Activated CD4-positive, alpha-beta T cell treated with anti-CD3 and anti-CD28 coated beads, Interleukin-2, amount 50 U/mL, for 1 hour (primary cell): ENCODE data around the gene ACP2.

Experiments used
- DNase-seq: peaks from one replicate; pipeline ENCODE4 v3.0.0-alpha.2; 2020

The ACP2 gene

DNA sequence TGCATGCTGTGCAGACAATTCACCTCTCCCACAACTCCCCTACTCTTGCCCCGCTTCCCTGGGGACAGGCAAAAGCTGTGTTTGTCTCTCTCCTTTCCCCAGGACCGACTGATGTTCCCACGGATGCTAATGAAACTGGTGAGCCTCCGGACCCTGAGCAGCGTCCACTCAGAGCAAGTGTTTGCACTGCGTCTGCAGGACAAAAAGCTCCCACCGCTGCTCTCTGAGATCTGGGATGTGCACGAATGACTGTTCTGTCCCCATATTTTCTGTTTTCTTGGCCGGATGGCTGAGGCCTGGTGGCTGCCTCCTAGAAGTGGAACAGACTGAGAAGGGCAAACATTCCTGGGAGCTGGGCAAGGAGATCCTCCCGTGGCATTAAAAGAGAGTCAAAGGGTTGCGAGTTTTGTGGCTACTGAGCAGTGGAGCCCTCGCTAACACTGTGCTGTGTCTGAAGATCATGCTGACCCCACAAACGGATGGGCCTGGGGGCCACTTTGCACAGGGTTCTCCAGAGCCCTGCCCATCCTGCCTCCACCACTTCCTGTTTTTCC, 19.9 kb upstream of the ACP2 start:
- DNase-seq, result no peak

DNA sequence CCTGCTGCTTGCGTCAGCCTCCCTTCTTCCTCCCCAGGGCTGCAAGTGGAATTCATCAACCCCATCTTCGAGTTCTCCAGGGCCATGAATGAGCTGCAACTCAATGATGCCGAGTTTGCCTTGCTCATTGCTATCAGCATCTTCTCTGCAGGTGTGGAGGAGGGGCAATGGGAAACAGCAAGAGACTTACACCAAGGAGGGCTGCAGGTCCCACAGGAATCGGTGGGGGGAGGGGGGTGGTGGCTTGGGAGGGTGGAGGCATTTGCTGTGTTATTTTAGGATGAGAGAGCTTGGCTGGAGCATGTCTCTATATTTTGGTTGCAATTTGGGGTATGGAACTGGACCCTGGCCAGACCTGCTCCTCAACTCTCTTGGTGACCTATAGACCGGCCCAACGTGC, 19.3 kb upstream of the ACP2 start:
- no peak for DNase-seq

DNA sequence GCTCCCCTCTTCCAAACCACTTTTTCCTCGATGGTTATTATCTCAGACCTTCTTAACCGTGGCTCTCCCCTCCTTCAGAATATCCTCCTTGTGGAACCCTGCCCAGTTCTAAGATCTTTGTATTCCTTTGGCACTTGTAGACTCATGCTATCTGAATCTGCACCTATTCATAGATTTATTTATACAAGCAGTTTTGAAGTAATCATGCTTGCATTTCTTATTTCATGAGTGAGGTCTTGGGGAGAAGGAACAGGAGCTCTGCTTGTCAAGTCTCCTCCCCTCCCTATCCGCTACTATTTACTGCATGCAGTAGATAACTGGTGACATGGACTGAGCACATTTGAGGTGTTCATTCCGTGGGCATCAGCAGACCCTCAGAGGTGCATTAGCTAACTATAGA, 15.9 kb upstream of the ACP2 start:
- no peak for DNase-seq

DNA sequence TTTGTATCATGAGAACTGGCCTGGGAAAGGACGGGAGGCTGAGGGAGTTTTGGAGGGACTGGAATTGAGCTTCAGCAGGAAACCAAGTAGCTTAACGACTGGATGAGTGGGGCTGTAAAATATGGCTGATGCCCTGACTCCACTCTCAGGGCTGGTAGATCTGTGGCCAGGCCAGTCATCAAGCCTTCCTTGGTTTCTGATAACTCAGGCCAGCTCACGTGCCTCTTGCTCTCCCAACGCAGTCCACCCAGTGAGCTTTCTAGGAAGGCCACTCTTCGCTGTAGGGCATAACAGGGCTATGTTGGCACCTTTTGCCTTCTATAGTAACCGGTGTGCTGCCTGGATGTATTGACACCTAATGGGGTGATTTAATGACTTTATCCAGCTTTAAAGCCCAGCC, 15.5 kb upstream of the ACP2 start:
- no peak for DNase-seq

DNA sequence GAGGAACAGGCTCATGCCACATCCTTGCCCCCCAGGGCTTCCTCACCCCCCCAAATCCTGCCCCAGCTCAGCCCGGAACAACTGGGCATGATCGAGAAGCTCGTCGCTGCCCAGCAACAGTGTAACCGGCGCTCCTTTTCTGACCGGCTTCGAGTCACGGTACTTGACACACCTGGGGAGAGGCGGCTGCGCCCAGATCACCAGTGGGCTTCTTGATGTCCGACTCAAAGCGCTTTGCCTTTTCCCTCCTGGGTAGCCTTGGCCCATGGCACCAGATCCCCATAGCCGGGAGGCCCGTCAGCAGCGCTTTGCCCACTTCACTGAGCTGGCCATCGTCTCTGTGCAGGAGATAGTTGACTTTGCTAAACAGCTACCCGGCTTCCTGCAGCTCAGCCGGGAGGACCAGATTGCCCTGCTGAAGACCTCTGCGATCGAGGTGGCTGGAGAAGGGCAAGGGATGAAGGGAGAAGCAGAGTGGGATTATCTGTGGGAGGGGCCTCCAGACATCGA, 12.7 kb upstream of the ACP2 start:
- no peak for DNase-seq

DNA sequence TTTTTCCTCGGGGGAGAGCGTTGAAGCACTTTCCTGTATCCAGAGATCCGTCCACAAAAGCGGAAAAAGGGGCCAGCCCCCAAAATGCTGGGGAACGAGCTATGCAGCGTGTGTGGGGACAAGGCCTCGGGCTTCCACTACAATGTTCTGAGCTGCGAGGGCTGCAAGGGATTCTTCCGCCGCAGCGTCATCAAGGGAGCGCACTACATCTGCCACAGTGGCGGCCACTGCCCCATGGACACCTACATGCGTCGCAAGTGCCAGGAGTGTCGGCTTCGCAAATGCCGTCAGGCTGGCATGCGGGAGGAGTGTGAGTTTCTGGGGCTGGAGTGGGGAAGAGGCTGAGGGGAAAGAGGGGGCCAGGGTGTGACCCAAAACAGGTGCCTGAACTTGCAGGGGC, 11.8 kb upstream of the ACP2 start:
- DNase-seq, result no peak

DNA sequence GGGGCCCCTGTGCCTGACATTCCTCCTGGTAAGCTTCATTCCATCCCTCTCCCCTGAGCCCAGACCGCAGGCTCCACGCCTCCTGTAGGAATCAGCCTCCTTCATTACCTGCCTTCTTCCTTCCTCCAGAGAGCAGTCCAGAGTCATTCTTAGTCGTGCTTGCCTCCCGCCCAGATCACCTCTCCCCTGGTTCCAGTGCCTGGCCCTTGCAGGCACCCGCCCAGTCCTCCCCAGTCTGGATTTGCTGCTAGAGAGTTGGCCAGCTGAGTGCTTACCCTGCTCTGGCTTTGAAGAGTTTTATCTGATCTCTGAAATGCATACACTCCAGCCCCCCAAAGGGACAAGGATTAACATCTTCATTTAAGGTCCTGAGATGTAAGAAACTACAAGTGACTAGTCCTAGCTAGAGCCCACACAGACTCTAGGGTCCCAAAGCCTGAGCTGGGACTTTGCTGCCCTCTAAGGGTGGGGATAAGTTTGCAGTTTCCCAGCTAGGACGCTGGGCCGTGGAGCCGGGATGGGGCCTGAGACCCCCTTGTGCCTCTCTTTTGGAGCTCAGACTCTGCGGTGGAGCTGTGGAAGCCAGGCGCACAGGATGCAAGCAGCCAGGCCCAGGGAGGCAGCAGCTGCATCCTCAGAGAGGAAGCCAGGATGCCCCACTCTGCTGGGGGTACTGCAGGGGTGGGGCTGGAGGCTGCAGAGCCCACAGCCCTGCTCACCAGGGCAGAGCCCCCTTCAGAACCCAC, 10.8 kb upstream of the ACP2 start:
- DNase-seq, result peak; percentile 31

DNA sequence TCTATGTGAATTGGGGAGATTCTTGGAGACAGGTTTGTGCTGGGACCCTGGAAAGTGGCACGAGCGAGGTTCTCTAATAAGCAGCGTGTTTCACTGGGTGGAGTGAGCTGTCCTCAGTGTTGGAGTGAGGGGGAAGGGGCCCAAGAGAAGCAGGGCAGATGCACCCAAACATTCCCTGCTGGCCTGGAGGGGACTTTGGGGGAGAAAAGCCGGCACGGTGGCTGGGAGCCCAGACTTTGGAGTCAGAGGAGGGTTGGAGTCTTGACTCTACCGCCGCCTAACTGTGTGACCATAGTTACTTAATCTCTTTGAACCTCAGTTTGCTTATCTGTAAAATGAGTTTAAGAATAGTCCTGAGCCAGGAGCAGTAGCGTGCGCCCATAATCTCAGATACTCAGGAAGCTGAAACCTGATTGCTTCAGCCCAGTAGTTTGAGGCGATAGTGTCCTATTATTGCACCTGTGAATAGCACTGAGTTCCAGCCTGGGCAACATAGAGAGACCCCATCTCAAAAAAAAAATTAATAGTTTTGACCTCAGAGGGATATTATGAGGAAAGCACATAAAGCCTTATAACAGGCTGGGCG, 9.8 kb upstream of the ACP2 start:
- no peak for DNase-seq

DNA sequence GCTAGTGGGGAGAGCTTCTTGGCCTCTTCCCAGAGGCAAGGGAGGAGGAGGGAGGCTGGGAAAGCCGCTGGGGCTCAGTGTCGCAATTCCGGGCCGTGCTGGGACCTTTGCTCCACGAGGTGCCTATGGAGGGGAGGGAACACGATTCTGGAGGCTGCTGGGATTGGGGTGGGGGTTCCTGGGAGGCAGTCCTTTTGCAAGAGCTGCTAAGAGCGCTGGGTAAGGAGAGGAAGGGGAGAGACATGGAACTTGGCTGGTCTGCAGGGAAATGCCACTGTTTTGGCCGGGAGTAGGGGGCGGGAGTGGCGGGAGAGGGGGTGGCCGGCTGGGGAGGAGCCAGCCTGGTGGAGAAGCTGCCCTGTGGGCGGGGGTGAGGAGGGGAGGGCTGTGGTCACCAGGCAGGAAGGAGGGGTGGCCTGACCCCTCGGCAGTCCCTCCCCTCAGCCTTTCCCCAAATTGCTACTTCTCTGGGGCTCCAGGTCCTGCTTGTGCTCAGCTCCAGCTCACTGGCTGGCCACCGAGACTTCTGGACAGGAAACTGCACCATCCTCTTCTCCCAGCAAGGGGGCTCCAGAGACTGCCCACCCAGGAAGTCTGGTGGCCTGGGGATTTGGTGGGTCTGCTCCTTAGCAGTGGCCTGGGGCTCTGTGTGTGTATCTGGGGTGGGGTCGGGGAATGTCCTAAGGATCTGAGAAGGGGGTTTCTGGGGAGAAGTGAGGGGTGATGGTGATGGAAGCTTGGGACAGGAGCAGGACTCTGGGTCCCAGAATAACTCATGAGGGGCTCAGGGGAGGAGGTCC, 9.1 kb upstream of the ACP2 start, which contains the start of gene NR1H3:
NR1H3 (plus strand) TSS at position 480 of the 800 bp plus-strand sequence. CDS start 1,221 bp downstream, outside the sequence.
- DNase-seq, result no peak

DNA sequence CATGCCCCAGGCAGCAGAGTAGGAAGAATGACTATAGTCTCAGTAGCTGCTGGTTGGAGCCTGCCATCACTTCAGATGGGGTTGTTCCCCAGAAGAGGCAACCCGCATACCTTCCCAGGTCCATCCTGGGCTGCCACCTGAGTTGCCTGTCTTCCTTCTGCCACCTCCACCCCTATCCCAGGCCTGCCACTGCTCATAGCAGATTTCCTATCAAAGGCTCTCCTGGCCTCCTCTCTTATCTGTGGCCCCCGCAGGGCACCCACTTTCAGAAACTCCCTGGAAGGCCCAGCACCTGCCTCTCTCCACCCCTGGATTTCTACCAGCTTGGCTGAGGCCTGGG, 8.5 kb upstream of the ACP2 start:
- DNase-seq, result no peak

DNA sequence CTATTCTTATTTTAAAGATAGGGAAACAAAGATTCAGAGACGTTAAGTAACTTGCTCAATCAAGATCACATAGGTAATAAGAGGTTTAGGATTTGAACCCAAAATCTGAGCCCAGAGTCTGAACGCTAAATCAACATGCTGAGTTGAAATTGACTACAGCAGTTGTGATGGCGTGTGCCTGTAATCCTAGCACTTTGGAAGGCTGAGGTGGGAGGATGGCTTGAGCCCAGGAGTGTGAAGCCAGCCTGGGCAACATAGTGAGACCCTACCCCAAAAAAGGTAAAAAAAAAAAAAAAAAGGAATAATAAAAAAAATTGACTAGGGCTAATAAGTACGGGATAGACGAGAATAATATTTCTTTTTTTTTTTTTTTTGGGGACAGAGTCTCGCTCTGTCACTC, 7.8 kb upstream of the ACP2 start:
- no peak for DNase-seq

DNA sequence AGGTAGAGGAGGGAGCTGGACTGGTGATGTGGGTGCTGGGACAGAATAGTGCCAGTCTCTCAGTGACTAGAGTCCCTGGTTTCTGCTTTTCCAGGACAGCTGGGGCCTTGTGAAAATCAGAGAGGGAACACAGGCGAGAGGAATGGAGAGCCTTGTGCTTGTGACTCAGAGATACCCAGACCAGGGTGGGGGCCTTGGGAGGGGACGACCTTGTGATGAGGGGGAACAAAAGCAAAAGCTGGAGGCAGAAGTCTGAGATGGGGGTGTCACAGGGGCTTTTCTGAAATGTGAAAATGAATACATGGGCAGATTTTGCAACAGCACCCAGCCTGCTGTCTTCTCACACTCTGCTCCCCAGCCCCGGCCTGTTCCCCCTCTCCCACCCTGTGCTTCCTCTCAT, 5.8 kb upstream of the ACP2 start:
- DNase-seq, result no peak

DNA sequence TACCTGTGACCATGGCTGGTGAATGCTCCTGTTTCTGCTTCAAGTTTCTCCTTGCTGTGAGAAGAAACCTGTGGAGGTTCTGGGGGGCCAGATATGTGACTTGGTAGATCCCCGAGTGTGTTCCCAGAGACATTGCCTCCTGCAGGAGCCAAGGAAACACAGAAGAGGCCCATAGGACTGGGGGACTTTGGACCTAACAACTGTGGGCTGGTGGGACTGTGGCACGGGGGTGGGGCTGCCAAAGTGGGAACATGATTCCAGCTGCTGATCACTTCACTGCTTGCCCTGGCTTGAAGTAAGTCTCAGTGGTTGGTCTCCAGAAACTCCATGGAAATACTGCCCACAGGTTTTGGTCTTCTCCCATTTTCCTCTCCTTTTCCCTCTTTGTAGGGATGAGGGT, 5.0 kb upstream of the ACP2 start:
- no peak for DNase-seq

DNA sequence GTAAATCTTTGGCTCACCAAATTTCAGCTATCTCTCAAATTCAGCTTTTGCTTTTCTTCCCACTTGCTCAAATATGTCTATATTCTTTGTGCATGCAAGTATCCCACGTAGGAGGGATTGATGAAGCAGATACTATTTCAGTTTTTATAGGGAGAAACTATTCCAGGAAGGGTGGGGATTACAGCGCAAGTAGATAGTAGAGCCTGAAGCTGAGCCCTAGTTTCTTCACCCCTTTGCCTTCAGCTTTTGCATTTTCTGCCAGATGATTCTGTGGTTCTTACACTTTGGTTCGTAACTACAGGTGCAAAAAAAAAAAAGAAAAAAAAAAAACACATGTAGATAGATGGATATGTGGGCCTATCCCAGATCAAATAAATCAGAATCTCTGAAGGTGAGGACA, 3.1 kb upstream of the ACP2 start:
- DNase-seq, result no peak

DNA sequence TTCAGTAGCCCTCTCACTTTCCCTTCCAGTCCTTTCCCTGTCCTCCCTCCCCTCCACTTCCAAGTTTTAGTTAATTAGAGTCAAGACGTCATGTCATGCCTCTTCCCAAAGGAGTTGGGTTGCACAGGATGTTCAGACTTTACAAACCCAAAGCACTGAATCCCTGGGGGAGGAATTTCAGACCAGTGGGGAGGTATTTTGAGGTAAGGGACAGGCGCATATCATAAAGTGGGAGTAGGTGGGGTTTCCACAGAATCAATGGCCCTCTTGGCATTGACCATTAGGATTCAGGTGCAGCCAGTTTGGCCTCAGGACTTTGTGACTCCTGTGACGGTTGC, 733 bp upstream of the ACP2 start:
- no peak for DNase-seq

DNA sequence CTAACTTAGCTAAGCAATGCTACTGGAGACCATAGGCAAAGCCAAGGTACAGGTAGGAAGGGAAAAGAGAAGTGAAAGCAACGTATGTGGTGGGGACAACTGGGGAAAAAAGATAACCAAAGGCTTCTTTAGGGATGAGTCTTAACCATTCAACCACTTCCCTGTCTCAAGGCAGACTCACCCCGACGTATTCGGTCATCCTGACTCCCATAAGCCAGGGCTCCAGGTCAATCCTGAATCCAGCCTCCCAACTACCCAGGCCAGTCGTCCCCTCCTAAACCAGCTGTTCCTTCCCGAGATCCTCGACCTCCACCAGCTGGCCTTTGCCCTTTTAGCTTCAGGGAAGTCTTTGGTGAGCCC, 330 bp downstream of the ACP2 start:
- no peak for DNase-seq

DNA sequence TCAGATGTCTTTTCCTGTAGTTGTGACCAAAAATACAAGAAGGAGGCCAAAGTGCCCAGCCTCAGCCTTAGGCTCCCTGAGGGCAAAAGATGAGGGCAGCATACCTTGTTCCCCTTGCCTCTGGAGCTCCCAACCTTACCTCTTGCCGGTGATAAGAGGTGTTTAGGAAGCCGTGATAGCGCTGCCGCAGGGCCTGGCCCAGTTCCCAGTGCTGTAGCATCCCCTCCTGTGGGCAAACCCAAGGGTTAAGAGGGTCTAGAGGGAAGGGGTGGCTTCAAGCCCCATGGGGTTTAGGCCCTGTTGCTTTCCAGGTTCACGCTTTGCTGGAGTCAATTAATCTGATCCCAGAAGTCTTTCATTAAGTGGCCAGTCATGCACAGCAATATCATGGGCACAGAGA, 1.1 kb downstream of the ACP2 start:
- no peak for DNase-seq

DNA sequence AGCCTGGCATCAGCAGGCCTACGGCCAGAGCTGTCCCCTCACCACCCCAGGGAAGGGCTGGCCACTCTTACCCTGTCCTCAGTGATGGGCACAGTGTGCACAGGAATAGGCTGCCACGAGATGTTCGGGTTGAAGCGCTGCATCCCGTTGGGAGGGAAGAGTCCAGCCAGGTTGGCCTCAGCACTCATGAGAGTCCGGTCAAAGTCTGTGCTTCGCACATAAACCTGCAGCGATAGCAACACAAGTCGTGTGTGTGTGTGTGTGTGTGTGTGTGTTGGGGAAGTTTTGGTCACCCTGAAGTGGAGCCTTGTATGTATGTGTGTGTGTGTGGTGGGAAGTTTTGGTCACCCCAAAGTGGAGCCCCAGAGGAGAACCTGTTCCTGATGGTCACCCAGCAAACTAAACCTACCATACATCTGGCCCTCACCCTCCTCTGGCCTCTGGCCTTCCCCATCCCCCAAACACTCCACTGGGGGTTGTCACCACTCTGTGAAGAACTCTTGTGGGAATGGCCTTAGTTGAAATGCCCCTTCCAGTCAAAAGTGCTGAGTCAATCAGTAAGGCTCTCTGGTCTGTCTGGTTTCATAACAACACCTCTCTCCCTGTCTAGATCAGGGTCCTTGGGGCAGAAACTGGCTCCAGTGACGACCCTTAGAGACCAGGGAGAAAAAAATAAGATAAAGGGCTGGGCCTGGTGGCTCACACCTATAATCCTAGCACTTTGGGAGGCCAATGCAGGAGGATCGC, 2.8 kb downstream of the ACP2 start:
- no peak for DNase-seq

DNA sequence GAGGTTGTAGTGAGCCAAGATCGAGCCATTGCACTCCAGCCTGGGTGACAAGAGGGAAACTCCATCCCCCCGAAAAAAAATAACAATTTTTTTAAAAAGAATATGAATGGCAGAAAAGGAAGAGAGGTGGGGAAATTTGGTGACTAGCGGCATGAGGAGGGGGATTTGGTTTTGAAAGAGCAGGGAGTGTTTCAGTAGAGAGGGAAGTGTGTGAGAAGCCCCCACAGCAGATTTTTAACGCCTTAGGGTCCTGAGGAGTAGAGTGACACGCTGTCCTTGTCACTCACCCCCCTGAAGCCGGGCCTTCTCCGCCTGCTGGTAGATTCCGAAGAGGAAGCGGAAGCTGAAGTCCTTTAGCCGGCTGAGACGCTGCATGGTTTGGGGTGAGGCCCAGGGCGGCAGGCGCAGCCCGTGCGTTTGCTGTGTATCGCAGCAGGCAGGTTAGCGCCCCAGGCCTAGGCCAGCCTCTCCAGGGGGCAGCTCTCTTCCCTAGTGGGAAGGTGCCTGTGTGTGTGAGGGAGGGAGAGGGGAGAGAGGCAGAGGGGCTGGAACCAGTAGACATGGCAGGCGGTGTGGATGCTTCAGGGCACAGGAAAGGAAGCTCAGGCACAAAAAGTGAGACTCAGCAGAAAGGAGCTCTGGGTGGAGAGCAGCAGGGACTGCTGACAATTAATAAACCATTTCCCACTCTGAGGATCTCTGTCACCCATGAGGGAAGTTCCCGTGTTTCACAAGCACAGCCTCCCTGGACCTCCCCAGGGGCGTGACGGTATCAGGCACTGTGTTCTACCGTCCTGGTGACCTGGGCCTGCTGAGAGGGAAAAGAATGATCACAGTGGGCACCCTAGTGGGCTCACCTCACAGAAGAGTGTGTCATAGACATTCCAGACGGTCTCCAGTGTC, 3.9 kb downstream of the ACP2 start:
- no peak for DNase-seq

DNA sequence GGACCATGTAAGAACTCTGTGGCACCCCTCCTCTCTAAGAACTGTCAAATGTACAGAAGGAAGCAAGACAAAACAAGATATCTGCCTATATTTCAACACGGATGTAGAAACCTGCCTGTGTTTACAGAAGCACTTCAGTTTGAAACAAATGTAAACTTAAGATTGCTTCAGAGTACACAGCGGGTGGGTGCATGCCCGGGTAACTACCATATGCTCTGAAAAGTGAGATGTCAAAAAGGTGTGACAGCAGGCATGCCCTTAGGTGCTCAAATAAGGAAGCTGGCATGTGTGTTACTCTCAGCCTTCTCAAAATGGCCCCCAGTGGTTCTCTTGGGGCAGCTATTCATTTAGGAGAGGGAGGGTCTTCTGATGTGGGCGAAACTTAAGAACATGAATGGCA, 5.2 kb downstream of the ACP2 start:
- no peak for DNase-seq

DNA sequence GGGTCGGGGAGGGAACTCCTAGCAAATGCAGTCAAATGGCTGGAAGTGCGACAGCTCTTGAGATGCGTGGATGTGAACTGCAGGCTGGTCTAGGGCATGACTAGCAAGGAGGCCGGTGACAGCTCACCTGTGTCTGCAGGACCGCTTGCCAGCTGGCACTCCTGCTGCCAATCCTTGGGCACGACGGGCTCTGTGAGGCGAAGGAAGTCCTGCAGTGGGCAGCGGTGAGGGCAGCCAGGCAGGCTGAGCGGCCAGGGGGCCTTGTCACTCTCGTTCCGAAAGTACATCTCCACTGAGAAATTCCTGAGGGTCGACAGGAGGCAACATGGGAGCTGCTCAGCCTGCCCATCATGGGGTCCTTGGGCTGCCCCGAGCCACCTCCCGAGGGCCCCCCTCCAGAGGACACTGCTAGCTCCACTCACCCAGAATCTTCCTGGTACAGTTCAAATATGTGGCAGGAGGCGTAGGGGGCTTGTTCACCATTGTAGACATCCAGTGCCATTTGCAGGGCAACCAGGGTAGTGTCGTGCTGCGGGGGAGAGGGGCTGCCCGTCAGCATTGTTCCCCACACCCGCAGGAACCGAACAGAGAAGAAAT, 5.9 kb downstream of the ACP2 start:
- no peak for DNase-seq

DNA sequence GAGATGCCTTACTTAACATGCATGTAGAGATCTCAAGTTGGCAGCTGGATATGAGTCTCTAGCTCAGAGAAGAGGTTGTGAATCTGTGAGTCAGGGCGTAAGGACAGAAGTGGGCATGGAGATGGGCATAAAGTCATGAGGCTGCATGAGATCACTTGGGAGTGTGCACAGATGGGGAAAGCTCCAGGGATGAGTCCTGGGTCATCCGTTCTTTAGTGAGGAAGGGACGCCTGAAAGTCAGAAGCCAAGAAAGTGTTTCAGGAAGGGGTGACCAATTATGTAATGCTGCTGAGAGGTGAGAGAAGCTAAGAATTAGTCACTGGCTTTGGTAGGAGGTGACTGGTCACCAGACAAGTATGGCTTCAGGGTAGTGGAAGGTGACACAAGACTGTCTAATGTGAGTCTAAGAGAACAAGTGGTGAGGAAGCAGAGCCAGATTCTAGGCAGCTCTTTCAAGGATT, 6.7 kb downstream of the ACP2 start:
- no peak for DNase-seq
